Right lung (tissue), 5 donors: ENCODE data around the gene ANKRD63. TPM values are rescaled to one million over a fixed set of nuclear protein-coding genes. Genes with fewer than 3 reads are reported as not detected.

Experiments used
- DNase-seq, 2 donors: peaks; one replicate each; pipeline ENCODE4 v3.0.0-alpha.2; 2013
- polyA plus RNA-seq, 5 donors: library from polyadenylated mRNA; unstranded; fragments of 120-200 nt; gene quantifications; one replicate each; pipeline versions ENCODE4 v1.2.1 to v1.2.3, GENCODE V29; 2013; ENCODE audit warnings: inconsistent platforms in 1 of 5, low replicate concordance in 1 of 5; ENCODE audit not compliant: insufficient read length in 5 of 5, insufficient read depth in 1 of 5

The ANKRD63 gene
- polyA plus RNA-seq, 5 donors: not detected

DNA sequence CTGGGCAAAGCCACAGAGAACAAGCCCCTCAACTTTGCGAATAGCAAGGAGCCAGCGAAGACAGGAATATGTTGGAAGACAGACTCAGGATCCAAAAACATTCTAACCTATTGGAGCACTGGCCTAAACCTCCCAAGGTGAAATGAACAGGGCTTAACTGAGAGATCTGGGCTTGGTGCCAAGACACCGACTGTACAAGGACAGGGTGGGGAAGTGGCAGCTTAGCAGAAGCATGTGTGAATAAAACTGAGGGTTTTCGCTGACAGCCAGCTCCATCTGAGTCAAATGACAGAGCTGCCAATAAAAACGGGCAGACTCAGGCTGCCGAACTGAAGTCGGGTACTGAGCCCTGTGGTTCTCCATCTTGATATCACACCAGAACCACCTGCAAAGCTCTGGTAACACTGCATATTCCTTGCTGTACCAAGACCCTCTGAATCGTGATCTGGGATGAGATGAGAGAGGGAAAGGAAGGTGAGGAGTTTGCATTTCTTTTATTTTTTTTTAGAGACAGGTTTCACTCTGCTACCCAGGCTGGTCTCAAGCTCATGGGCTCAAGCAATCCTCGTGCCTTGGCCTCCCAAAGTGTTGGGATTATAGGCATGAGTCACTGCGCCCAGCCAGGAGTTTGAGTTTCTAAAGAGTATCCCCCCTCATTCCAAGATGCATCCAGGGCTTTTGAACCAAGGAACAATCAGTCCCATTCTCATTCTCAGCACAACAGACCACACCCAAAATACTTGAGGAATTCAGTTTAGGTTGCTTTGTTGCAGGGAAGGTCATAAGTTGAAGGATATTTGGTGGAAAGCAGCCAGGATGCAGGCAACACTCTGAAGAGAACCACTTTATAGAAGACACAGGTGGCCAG, 30.9 kb upstream of the ANKRD63 start:
- no peak for DNase-seq

DNA sequence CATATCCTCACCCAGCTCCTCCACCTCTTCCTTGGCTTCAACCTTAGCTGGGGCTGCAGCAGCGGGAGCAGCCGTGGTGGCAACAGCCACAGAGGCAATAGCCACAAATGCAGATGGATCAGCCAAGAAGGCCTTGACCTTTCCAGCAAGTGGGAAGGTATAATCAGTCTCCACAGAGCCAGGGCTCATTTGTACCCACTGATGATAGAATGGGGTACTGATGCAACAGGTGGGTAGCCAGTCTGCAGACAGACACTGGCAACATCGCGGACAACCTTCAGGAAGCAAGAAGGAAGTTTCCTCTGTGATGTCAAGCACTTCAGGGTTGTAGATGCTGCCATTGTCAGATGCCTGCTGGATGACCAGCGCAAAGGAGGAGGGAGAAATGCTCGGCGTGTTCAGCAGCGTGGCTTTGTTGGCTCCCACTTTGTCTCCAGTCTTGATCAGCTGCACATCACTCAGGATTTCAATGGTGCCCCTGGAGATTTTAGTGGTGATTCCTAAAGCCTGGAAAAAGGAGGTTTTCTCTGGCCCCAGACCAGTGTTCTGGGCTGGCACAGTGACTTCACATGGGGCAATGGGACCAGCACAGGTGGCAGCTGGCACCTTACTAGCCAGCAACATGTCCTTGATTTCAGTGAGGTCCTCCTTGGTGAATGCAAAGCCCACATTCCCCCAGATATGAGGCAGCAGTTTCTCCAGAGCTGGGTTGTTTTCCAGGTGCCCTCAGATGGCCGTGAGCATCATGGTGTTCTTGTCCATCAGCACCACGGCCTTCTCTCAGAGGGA, 29.7 kb upstream of the ANKRD63 start:
- DNase-seq: no peak

DNA sequence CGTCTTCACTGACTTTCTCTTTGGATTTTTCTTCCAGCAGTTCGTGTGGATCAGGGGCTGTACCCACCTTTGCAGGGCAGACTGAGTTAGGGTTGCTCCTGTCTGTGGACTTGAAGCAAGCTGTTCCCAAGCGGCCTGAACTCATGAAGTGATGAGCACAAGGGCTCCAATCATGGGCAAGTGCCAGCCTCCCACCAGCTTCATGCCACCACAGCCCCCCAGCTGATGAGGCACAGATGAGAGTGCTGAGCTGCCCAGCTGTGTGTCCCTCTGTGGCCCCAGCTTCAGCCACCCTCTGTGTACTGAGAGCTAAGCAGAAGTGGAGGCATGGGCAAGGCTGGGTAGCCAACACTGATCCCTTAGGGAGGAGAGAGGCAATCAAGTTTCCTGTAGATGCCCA, 28.1 kb upstream of the ANKRD63 start:
- no peak for DNase-seq

DNA sequence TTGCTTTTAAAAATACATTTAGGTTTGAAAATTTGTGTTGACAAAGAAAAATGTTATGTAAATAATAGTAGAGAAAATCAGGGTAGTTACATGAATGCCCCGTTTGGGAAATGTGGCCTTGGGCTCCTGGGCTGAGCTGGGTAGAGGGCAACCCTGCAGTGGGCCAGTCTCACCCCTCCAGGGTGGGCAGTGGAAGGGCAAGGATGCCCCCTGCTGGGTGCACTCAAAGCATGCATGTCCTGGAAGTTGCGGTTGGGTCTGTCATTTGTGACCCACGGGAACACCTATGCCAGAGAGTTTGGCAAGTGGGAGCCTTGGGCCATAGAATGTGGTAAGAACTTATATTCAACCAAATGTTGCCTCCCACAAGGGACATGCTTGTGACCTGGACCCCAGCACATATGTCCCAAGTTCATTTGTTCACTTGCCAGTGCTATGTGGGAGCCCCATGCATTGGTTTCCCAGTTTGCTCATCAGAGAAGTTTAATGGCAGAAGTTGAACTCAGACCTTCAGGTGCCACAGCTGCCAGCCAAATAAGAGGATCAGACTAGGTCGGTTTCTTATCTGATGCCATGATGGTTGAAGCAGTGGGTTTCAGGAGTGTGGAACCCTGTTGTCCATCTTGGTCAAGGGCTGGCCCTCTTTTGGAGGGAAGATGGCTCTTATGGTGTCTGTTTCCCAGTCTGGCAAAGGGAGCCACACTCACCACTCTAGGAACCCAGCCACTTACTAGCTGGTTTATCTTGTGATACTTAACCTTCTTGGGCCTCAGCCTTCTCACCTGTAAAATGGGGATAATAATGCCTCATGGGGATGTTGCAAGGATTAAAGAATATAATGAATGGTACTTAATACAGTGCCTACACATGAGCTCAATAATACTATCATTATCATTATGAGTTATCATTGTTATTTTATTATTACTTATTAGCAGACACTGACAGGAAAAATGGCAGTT, 27.4 kb upstream of the ANKRD63 start:
- DNase-seq: peak in 1 of 2 donors; percentile 37

DNA sequence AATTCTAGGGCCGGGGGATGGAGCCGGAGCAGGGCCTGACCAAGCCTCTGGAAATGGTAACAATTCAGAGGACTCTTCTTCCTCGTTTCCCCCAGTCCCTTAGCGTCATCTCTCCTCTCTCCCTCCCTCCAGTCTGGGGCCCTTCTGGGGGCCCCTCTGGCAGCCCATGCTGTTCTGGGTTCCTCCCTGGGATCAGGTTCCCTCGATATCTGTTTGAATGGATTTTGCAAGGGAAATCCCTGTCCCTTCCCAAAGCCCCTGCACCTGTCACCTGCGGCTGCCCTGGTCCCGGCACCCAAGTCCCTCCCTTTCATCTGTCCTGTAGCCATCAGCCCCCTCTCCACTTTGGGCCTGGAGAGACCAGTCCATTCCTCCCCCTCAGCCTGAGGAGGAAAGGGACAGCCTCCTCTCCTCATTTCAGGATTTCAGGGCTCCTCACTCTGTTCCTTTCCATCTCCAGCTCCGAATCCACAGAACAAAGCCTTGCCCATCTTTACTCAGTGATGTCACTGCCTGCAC, 26.5 kb upstream of the ANKRD63 start:
- DNase-seq: no peak

DNA sequence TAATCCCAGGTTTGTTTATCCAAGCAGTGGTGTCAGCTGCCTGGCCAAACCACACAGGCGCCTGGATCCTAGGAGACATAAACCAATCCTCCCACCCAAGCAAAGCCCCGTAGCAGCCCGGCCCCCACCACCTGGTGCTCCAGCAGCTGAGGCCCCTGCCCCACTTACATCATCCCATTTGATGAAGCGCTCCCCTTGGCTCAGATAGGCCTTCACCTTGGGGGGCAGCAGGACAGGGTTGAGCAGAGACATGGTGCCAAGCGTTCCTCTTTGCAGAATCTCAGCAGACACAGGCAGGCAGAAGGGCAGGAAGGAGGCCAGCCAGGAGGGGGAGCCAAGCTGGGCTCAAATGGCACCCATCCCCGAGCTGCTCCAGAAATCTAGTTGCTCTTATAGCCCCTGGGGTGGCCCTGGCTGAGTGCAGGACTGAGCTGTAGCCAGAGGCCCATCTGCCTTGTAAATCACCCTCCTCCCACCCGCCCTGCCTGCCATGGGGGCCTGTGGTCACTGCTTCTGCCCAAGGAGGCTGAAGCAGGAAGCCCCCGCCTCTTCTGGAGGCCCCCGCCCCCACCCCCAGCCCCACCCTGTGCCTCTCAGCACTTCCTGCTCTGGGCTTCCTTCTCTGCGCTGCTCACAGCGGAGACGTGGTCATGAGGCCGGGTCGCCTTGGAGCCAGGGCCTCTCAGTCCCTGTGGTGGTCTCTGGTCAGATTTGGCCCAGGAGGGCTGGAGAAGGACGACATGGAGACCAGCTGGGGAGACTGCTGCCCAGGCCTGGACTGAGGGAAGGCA, 24.8 kb upstream of the ANKRD63 start, which contains the start of gene PLCB2:
Gene PLCB2, minus strand, starts transcription at position 515 of the 791 bp plus-strand sequence. Its CDS starts 263 bp downstream, at position 252.
- DNase-seq: no peak

DNA sequence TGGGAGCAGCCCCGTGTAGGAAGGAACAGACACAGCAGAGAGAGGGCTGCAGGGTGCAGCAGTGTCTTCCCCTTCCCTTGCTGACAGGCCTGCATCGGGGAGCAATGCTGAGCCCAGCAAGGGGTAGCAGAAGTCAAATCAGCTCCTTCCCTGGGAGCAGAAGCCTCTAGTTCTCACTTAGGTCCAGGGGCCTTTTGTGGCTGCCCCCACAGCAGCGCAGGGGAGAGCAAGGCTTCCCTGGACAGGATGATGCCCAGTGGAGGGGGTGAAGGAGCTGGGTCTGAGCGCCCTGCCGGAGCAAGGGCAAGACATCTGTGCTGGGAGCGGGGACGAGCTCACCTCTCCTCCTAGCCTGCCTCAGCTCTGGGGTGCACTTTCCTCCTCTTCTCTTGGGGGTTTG, 24.0 kb upstream of the ANKRD63 start:
- DNase-seq: no peak

DNA sequence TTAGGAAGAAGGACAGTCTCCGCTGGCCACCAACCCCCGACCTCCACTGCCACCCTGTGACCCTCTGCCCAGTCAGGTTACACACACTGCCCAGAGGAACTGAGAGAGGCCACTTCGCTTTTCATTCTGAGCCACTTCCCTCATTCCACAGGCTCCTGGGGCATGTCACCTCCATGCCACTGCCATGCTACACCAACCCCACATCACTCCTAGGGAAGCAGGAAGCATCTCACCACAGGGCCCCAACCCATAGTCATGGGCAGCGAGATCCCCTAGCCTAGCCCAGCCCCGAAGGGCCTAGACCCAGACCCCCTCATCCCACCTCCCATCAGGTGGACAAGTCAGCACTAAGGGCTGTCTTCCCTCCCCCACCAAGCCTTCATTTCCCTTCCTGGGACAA, 23.5 kb upstream of the ANKRD63 start:
- DNase-seq: no peak

DNA sequence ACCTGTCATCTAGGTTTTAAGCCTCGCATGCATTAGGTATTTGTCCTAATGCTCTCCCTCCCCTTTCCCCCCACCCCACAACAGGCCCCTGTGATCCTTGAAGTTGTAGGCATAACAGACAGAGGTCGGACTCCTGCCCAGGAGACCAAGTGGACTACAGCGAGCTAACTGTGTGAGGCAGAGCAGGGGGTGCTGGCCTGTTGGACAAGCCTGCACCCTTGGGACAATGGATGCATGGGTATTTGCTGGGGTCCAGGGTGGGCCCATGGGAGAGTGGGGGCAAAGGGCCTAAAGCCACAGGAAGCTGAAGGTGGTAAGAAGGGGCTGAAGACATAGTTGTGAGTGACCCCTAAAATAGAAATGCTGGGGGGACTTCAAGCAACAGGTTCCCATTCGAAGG, 22.4 kb upstream of the ANKRD63 start:
- no peak for DNase-seq

DNA sequence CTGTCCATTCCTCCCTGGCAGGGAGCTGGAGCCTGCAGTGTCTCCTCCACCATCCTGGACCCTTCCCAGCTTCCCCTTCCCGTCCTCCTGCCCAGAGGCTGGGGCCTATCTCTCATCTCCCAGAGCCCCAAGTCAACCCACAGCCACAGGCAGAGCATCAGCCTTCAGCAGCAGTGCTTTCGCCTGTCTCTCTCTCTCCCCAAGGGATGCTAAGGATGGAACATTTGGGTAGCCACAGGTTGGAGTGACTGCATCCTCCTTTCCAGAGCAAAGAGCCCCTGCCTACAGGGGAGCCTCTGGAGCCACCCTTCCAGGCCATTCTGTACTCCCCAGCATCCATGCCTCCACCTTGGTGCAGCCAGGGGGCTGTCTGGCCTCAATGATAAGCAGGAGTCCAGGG, 20.7 kb upstream of the ANKRD63 start:
- DNase-seq: no peak

DNA sequence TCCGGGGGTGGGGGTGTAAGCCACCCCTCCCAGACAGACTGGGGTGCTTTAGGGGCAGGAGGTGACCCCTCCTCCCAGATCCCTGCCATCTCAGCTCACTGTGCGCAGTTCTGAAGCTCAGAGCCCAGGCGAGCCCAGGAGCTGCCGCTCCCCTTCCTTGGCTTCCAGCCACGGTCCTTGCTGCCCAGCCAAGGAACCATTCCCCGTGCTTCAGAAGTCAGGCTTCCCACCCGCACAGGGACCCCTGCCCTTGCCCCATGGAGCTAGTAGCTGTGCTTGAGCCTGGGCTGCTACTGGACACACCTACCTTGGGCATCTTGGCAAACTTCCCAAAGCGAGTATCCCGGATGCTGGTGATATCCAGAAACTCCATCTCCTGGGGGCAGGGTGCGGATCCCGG, 20.1 kb upstream of the ANKRD63 start:
- DNase-seq: no peak

DNA sequence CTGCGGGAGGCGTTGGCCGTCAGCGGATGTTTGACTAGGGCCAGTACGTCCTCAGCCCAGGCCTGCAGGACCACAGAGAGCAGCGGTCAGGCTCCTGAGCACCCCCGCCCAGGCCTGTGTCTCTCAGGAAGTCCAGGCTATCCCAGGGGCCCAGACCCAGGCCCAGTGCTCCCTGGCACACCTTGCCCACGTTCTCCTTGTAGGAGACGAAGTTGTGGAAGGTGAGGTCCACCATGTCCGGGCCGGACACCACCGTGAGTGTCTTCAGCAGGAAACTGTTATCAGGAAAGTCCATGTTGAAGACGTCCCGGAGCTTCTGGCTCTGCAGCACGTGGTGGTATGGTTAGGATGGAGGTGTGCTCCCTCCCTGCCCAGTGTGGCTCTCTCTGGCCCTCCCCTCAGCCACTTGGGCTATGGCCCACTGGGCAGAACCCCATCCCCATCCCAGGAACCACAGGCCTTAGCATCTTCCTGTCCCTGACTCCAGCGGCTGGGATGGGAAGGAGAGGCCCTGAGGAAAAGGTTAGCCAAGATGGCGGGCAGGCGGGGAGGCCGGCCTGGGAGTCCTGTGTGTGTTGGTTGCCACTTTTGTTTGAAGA, 19.5 kb upstream of the ANKRD63 start:
- DNase-seq: no peak

DNA sequence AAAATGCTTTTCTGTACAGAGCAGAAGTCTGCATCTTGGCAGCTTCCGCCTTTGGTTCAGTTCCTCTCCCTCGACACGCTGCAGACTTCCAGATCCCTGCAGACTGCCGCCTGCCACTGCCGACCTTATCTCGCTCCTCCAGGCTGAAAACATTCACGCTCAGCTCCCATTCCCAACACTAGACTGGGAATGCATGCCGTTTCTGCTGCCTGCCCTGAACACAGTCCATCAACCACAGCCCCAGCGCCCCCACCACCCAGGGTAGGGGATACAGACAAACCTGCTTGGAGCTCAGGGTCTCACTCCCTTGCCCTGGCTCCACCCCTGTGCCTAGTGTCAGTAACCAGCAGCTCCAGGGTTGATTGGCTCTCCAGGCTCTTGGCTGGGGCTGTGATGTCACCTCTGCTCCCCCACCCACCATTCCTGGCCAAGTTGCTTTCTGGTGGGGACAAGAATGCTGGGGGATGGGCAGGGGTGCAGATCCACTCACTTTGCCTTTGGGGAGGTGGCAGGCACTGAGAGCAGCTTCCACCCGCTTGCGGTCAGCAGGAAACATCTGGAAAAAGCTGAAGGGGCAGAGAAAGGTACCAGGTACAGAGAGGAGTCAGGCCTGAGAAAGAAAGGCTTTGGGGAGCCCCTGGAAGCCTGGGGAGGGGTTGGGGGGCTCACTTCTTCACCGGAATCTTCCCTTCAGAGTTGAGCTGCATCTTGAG, 18.8 kb upstream of the ANKRD63 start:
- no peak for DNase-seq

DNA sequence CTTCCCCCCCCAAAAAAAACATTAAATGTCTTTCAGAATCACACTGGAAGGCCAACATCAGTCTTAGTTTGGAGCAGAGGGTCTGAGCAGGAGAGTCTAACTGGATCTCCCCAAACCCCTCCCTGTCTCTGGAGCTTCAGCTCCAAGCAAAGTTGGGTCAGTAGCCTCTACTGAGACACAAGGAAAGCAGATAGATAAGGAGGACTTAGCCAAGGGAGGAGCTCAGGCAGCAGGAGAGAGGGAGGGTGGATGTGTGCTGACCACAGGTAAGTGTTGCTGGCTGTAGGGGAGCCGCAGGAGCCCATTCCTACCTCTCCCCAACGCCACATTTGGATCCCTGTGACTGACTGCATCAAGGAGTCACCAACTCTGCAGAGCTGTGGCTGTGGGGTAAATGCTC, 17.9 kb upstream of the ANKRD63 start:
- DNase-seq: no peak

DNA sequence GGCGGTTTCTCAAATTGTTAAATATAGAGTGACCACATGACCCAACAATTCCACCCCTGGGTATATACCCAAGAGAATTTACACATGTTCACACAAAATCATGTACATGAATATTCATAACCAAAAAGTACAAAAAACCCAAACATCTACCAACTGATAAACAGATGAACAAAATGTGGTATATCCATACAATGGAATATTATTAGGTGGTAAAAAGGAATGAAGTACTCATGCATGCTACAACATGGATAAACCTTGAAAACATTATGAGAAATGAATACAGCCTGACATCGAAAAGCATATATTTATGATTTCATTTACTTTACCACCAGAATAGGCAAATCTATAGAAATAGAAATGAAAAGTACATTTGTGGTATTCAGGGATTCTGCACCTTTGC, 17.5 kb upstream of the ANKRD63 start:
- DNase-seq: no peak

DNA sequence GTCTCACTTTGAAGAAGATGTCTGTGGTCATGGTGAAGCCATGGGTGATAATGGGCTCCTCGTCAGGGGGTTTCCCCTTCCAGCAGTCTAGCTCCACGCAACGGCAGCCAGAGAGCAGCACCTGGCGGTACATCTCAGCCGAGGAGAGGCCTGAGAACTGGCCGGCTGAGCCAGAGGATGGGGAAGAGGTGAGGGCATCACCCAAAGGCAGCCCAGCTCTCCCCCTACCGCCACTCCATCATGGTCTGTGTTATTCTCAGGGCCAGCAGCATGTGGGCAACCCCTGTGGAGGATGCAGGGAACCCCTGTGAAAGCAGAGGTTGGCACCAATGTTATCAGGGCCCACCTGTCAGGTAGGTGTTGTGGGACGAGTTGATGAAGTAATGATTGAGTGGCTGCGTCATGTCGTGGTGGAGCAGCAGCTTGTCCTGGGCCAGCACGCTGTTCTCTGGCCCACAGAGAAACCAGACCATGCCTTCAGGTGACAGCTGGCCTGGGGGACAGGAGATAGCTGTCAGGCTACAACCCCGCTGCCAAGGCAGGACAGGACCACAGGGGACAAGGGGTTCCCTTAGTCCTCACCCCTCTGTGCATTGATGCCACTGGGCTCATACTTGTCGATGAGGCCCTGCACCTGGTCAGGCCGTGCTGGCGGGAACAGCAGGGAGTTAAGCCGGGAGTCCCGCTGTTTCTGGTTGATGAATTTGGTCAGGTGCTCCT, 15.5 kb upstream of the ANKRD63 start:
- DNase-seq: no peak

DNA sequence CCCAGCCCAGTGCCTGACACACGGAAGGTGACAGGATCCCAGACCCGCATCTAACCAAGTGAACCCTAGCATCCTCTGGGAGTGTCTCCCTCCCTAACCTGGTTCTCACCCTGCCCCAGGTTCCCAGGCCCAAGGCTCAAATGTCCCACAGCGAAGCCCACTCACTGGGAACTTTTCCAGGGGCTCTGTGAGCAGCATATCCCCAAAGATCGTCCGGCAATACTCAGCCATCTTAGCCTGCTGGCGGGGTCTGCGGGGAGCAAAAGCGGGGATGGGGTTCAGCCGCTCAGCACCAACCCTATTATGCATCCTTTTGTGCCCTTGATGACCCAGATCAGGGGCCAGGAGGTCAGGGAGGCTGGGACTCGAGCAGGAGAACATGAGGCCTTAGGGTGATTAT, 14.5 kb upstream of the ANKRD63 start:
- DNase-seq: no peak

DNA sequence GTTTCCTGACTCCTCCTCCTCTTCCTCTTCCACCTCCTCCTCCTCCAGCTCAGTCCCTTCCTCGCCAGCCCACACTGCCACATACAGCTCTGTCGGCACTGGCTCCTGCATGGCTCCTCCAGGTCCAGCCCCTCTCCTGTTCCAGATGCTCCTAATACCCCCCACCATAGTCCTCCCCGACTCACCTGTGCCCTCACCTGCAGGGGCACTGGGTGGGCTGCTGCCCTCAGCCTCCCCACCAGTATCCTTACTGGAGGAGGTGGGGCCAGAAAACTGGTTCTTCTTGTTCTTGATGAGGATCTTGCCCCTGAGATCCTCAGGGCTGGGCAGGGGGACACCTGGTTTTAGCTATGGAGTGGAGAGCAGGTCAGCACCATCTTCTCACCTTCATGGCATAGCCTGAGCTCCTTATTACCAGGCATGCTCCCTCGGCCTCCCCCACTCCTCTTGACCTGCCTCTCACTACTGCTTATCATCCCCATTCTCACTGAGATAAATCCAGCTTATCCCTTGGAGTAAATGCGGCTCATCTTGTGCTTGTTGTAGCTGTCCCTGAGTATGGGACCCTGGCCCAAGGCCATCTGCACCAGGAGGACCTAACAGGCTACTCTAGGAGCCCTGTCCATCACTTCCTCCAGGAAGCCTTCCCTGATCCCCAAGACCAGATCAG, 13.8 kb upstream of the ANKRD63 start:
- DNase-seq: no peak
